ENCODE measurements around the gene TNRC6B.
"Not testable (repeated sequence)": the region's sequence is repeated elsewhere in the genome, so short reads cannot be mapped to it uniquely, and the experiment has no call there.

DNA sequence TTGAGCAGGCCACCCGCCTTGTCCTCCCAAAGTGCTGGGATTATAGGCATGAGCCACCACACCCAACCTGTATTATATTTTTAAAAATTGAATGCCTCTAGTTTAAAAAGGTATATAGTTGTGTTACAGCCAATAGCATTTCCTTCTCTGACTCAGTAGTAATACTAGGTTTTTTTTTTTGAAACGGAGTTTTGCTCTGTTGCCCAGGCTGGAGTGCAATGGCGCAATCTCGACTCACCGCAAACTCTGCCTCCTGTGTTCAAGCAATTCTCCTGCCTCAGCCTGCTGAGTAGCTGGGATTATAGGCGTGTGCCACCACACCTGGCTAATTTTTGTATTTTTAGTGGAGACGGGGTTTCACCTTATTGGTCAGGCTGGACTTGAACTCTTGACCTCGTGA lies 45.3 kb downstream of the TNRC6B start:
- TF ChIP-seq, protein P1, sequence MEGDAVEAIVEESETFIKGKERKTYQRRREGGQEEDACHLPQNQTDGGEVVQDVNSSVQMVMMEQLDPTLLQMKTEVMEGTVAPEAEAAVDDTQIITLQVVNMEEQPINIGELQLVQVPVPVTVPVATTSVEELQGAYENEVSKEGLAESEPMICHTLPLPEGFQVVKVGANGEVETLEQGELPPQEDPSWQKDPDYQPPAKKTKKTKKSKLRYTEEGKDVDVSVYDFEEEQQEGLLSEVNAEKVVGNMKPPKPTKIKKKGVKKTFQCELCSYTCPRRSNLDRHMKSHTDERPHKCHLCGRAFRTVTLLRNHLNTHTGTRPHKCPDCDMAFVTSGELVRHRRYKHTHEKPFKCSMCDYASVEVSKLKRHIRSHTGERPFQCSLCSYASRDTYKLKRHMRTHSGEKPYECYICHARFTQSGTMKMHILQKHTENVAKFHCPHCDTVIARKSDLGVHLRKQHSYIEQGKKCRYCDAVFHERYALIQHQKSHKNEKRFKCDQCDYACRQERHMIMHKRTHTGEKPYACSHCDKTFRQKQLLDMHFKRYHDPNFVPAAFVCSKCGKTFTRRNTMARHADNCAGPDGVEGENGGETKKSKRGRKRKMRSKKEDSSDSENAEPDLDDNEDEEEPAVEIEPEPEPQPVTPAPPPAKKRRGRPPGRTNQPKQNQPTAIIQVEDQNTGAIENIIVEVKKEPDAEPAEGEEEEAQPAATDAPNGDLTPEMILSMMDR (IDR thresholded peaks at IDR 0.05): not testable (repeated sequence)
- TF ChIP-seq POLR2A (IDR thresholded peaks at IDR 0.05): not testable (repeated sequence)

Measured in lower leg skin (tissue), 3 donors.